Stimulated activated CD8-positive, alpha-beta memory T cell treated with anti-CD3 and anti-CD28 coated beads, Interleukin-4, amount 100 ng/mL, for 1 hour (primary cell): ENCODE results near the gene SMIM13.

Experiments
- DNase-seq, 2 donors: peaks; one replicate each; pipeline ENCODE4 v3.0.0-alpha.2; 2020; ENCODE audit warnings: low read depth in 2 of 2, low spot score in 1 of 2

Gene SMIM13

GRCh38 chr6:11121851-11122250 lies 28.2 kb downstream of the SMIM13 start:
- no peak for DNase-seq

GRCh38 chr6:11122380-11122779 lies 28.7 kb downstream of the SMIM13 start:
- no peak for DNase-seq

- DNase-seq: no peak
Observed at GRCh38 chr6:11123978-11124377, 30.3 kb downstream of the SMIM13 start.

- no peak for DNase-seq
Observed at GRCh38 chr6:11126876-11127275, 33.2 kb downstream of the SMIM13 start.

GRCh38 chr6:11128608-11129007 lies 35.0 kb downstream of the SMIM13 start:
- no peak for DNase-seq

GRCh38 chr6:11129908-11130565 lies 36.4 kb downstream of the SMIM13 start:
- no peak for DNase-seq

- DNase-seq: no peak
Observed at GRCh38 chr6:11130605-11131004, 37.0 kb downstream of the SMIM13 start.

GRCh38 chr6:11132194-11132888 lies 38.7 kb downstream of the SMIM13 start:
- DNase-seq: no peak

GRCh38 chr6:11133281-11133680 lies 39.6 kb downstream of the SMIM13 start:
- DNase-seq: no peak

- DNase-seq: no peak
Observed at GRCh38 chr6:11136809-11137208, 43.2 kb downstream of the SMIM13 start.

- no peak for DNase-seq
Observed at GRCh38 chr6:11139051-11139960, 45.7 kb downstream of the SMIM13 start.

- DNase-seq: no peak
Observed at GRCh38 chr6:11140056-11140455, 46.4 kb downstream of the SMIM13 start.

GRCh38 chr6:11141295-11141694 lies 47.7 kb downstream of the SMIM13 start:
- no peak for DNase-seq

- no peak for DNase-seq
Observed at GRCh38 chr6:11142296-11143027, 48.8 kb downstream of the SMIM13 start.

- DNase-seq: no peak
Observed at GRCh38 chr6:11143394-11144371, 50.0 kb downstream of the SMIM13 start.

- peak; percentile 34 to 57 for DNase-seq
Observed at GRCh38 chr6:11144393-11144851, 50.8 kb downstream of the SMIM13 start.

- DNase-seq: no peak
Observed at GRCh38 chr6:11146117-11146826, 52.6 kb downstream of the SMIM13 start.

- no peak for DNase-seq
Observed at GRCh38 chr6:11149551-11149950, 55.9 kb downstream of the SMIM13 start.

- DNase-seq: no peak
Observed at GRCh38 chr6:11151488-11151887, 57.9 kb downstream of the SMIM13 start.
